GM18505 (cell line): ENCODE data around the gene RIT2.

Experiments used
- ATAC-seq: cut with Tn5 transposase; IDR thresholded peaks from one replicate; pipeline ENCODE4 v1.9.1; 2021; ENCODE audit not compliant: unreplicated experiment
- POLR2A ChIP-seq: IDR thresholded peaks from 4 replicates; pipeline ENCODE4 v1.6.1; 2011; ENCODE audit warnings: borderline replicate concordance; ENCODE audit not compliant: insufficient read depth, insufficient read length; ENCODE audit errors: extremely low read depth

Gene RIT2

GRCh38 chr18:43125471-43125870 lies 10.0 kb upstream of the RIT2 start:
- TF ChIP-seq POLR2A = no peak
- ATAC-seq = no peak

- no peak for TF ChIP-seq POLR2A
- no peak for ATAC-seq
Measured at GRCh38 chr18:43122955-43123354, 7.5 kb upstream of the RIT2 start.

GRCh38 chr18:43116699-43117294 lies 1.3 kb upstream of the RIT2 start:
- no peak for ATAC-seq
- no peak for TF ChIP-seq POLR2A

- no peak for TF ChIP-seq POLR2A
- no peak for ATAC-seq
Measured at GRCh38 chr18:43113220-43113895, 2.1 kb downstream of the RIT2 start.

- no peak for TF ChIP-seq POLR2A
- no peak for ATAC-seq
Measured at GRCh38 chr18:43108882-43109281, 6.6 kb downstream of the RIT2 start.

GRCh38 chr18:43108469-43108868 lies 7.0 kb downstream of the RIT2 start:
- no peak for ATAC-seq
- no peak for TF ChIP-seq POLR2A

- TF ChIP-seq POLR2A = no peak
- no peak for ATAC-seq
Measured at GRCh38 chr18:43093646-43094045, 21.8 kb downstream of the RIT2 start.

- TF ChIP-seq POLR2A = no peak
- ATAC-seq = no peak
Measured at GRCh38 chr18:43092539-43092938, 22.9 kb downstream of the RIT2 start.

GRCh38 chr18:43081396-43081795 lies 34.1 kb downstream of the RIT2 start:
- no peak for TF ChIP-seq POLR2A
- ATAC-seq = no peak

GRCh38 chr18:43080671-43081070 lies 34.8 kb downstream of the RIT2 start:
- no peak for TF ChIP-seq POLR2A
- ATAC-seq = no peak

- ATAC-seq = no peak
- TF ChIP-seq POLR2A = no peak
Measured at GRCh38 chr18:43079422-43079821, 36.1 kb downstream of the RIT2 start.

- no peak for ATAC-seq
- no peak for TF ChIP-seq POLR2A
Measured at GRCh38 chr18:43078478-43079092, 36.9 kb downstream of the RIT2 start.

GRCh38 chr18:43077510-43078308 lies 37.8 kb downstream of the RIT2 start:
- no peak for TF ChIP-seq POLR2A
- ATAC-seq = no peak
